Peyer's patch (tissue), 4 donors: ENCODE data around the gene RADIL.

Source experiments
- POLR2A ChIP-seq, 2 donors: fragments of 450-650 bp; IDR thresholded peaks; one replicate each; pipeline ENCODE4 v1.5.1; 2017; ENCODE audit warnings: antibody characterized with exemption in 2 of 2, mild to moderate bottlenecking in 2 of 2, moderate library complexity in 2 of 2
- TF ChIP-seq, protein P1 (sequence below), 6 experiments: fragments of 450-650 bp in 4 of 6; fragments of 200-600 bp in 2 of 6; sonication (generic) in 1 of 6; IDR thresholded peaks; one replicate each; pipeline ENCODE4 v1.5.1; 2017 to 2019; ENCODE audit warnings: antibody characterized with exemption in 6 of 6, mild to moderate bottlenecking in 3 of 6, moderate library complexity in 1 of 6

DNA sequence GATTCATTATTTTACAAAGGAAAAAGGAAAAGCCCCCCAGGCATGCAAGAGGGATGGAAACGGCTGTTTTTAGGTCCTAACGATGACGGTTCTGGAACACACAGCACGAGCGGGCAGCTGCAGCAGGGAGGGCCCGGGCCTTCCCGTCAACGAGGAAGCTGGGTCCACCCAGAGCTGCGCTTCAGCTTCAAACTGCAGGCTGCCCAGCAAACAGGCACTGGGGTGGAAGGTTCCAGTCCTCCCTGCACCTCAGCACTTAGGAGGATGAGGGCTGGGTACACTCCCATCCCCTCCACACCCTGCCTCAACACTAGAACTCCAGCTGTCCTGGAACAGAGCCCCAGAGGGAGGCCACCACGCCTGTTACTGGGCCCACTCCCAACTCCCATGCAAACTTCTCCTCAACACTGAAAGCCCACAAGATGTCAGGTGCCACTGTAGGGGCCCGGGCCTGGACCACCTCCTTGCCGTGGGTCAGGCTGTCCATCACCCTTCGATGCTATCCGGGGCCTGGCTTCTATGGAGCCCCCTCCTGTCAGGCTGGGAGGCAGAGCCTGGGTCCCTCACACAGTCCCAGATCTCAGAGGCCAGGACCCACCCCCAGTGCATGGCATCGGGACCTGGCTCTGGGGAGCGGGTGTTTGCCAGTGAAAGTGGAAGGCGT is 54.7 kb downstream of the RADIL start:
- TF ChIP-seq POLR2A (IDR thresholded peaks at IDR 0.05): no peak
- TF ChIP-seq, protein P1, sequence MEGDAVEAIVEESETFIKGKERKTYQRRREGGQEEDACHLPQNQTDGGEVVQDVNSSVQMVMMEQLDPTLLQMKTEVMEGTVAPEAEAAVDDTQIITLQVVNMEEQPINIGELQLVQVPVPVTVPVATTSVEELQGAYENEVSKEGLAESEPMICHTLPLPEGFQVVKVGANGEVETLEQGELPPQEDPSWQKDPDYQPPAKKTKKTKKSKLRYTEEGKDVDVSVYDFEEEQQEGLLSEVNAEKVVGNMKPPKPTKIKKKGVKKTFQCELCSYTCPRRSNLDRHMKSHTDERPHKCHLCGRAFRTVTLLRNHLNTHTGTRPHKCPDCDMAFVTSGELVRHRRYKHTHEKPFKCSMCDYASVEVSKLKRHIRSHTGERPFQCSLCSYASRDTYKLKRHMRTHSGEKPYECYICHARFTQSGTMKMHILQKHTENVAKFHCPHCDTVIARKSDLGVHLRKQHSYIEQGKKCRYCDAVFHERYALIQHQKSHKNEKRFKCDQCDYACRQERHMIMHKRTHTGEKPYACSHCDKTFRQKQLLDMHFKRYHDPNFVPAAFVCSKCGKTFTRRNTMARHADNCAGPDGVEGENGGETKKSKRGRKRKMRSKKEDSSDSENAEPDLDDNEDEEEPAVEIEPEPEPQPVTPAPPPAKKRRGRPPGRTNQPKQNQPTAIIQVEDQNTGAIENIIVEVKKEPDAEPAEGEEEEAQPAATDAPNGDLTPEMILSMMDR (IDR thresholded peaks at IDR 0.05): no peak
